ENCODE data around the gene CLEC17A.

Gene CLEC17A

DNA sequence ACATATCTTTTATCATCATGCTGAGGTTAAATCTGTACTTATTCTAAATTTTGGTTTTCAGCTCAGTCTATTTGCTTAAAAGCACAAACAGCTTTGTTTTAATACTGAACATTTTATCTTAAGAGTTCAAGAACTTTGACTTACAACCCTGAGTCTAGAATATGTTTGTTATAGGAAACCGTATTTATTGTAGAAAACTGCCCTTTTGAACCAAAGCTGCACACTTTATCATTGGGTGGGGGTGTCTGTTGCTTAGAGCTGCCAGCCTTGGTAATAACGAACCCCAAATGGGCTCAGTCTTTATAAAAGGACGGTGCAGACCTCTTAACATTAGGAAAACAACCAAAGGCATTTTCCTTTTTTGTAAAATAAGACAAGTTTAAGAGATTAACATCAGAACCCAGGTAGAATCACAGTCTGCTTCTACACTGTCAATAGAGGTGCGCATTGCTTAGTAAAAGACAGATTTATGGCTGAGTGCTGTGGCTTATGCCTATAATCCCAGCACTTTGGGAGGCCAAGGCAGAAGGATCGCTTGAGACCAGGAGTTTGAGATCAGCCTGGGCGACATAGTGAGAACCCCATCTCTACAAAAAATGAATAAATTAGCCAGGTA, 77.1 kb downstream of the CLEC17A start:
- no peak overlapping the region for H3K27ac ChIP-seq
- H3K4me3 ChIP-seq, result no peak overlapping the region
- DNase-seq (ENCODE audit: low spot score), result no peak
- TF ChIP-seq, protein P1, sequence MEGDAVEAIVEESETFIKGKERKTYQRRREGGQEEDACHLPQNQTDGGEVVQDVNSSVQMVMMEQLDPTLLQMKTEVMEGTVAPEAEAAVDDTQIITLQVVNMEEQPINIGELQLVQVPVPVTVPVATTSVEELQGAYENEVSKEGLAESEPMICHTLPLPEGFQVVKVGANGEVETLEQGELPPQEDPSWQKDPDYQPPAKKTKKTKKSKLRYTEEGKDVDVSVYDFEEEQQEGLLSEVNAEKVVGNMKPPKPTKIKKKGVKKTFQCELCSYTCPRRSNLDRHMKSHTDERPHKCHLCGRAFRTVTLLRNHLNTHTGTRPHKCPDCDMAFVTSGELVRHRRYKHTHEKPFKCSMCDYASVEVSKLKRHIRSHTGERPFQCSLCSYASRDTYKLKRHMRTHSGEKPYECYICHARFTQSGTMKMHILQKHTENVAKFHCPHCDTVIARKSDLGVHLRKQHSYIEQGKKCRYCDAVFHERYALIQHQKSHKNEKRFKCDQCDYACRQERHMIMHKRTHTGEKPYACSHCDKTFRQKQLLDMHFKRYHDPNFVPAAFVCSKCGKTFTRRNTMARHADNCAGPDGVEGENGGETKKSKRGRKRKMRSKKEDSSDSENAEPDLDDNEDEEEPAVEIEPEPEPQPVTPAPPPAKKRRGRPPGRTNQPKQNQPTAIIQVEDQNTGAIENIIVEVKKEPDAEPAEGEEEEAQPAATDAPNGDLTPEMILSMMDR (IDR thresholded peaks at IDR 0.05), result no peak

DNA sequence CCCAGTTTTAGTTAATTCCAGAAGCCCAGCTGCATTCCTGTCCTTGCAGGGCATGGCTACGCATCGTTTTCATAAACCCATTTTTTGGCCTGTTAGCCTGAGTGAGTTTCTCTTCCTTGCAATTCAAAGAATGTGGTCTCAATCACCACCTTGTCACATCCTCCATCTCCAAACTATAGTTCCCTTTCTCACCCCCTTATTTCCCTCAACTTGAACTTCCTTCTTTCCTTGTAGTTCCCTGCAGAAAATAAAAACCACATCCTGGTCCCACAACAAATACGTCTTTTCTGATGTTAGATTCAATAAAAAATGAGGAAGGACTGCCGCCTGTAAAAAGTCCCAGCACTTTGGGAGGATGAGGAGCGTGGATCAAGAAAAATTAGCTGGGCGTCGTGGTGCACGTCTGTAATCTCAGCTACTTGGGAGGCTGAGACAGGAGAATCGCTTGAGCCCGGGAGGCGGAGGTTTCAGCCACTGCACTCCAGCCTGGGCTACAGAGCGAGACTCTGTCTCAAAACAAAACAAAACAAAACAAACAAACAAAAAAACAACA, 78.6 kb downstream of the CLEC17A start:
- Histone ChIP-seq H3K4me3 (no peak overlapping the region), H3K27ac (no peak overlapping the region)
- no peak for DNase-seq (ENCODE audit: low spot score)
- TF ChIP-seq, protein P1 (IDR thresholded peaks at IDR 0.05), result no peak
